ENCODE data around the gene PKP1.

The PKP1 gene

DNA sequence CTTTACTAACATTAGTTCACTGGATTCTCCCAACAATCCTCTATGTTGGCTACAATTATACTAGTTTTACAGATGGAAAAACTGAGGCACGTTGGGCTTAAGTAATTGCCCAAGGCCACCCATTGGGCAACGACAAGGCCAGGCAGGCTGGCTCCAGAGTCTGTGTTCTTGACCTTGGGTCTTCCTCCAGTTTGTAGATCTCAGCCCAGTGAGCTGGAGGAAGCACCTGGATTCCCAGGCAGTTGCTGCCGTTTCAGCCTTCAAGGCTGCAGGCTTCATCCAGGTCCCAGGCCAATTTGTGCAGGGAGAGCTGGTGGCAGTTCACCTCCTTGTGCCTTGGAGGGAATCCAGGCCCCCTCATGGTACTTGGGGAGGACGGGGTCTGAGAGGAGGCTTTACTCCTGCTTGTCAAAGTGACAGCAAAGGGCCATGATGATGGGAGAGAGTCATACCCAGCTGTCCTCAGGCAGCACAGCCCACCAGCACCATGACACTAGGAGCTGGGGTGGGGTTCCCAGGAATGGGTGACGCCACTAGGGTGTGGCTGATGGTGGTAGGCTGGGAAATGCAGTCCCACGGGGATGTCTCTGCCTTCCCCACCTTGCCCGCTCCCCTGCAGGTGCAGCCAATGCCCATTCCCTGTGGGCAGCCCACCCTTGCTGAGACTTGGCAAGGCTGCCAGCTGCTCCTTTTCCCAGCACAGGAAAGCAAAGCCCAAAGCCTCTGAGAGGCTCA lies 27.1 kb downstream of the PKP1 start:
- no peak for DNase-seq

DNA sequence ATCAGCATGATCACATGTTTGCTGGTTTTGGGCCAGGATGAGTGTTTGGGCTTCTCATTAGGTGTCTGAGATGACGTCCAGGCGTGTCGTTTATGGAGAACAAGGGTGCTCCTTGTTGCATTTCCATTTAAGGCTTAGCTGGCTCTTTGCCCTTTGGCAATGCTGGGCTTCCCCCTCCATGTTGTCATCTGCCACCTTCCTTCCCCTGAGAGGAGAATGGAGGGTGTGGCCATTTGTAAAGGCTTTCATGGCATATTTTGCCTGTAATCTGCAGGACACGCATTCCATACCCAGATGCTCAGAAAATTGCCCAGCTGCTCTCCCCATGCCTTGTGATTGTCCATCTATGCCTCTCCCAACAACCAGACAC lies 27.7 kb downstream of the PKP1 start:
- no peak for DNase-seq

DNA sequence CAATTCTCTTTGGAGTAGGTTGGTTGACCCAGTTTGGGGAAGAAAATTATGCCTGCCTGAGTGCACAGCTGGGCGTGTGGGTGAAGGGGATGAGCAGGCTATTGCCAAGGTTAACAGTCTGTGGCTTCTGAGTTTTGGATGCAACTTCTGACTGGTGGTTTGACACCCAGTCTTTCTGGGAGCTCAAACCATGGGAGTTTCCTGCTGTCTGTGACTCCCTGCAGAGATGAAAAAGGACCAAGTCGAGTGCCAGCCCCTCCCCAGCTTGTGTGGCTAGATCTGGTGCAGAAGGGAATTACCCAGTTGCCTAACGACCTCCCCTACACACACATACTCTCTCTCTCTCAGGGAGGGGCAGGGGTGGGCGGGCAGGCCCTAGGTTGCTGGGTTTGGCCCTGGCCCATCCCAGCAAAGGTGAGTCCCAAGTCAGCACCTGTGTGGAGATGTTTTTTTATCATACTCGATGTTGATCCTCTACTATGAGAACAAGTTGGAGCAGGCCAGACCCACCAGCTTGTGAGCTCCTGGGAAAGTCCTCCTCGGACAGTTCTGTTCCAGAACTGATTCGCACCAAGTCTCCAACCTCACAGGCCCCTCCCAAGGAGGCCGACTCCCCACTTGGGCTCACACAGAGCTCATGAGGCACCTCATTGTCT lies 28.2 kb downstream of the PKP1 start:
- no peak for DNase-seq

DNA sequence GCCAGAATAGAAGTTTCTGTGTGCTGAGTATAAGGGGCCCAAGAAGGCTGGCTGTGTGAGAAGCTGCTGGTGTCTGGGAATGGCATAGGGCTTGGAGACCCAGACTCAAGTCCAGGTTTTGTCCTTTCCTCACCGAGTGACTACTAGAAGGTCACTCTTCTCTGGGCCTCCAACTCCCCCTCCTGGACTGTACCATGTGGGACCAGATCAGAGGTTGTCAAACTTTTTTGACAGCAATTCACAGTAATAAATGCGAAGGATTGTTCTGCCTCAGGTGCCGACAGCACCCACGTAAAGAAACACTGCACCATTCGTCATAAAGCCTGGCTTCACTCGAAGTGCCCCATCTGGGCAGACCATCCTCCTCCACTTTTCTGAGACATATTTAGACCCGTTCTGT lies 29.0 kb downstream of the PKP1 start:
- DNase-seq = no peak

DNA sequence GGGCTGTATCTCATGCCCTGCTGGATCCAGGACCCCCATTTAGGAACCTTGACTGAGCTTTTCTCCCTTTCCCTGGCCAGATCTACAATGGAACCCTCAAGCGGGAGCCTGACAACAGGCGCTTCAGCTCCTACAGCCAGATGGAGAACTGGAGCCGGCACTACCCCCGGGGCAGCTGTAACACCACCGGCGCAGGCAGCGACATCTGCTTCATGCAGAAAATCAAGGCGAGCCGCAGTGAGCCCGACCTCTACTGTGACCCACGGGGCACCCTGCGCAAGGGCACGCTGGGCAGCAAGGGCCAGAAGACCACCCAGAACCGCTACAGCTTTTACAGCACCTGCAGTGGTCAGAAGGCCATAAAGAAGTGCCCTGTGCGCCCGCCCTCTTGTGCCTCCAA lies 29.8 kb downstream of the PKP1 start:
- DNase-seq = no peak

DNA sequence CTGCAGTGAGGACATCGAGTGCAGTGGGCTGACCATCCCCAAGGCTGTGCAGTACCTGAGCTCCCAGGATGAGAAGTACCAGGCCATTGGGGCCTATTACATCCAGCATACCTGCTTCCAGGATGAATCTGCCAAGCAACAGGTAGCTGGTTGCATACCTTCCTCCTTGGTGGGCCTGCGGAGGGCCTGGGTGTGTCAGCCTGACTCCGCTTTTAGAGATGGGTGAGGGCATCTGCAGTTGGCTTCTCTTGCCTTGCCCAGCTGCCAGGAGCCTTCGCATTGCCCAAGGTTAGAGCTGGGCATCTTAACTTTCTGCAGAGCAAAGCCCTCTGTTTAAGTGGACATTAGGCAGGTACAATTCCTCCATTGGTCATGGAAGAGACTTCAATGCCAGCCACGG lies 33.2 kb downstream of the PKP1 start:
- no peak for DNase-seq

DNA sequence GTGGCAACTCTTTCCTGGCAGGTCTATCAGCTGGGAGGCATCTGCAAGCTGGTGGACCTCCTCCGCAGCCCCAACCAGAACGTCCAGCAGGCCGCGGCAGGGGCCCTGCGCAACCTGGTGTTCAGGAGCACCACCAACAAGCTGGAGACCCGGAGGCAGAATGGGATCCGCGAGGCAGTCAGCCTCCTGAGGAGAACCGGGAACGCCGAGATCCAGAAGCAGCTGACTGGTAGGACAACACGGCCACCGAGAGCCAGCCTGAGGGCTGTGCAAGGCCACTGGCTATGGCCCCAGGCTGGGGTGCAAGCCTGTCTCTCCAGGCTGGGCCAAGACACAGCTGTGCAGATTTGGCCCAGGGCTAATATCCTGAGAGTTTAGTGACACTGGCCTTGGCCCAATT lies 34.2 kb downstream of the PKP1 start:
- no peak for DNase-seq

DNA sequence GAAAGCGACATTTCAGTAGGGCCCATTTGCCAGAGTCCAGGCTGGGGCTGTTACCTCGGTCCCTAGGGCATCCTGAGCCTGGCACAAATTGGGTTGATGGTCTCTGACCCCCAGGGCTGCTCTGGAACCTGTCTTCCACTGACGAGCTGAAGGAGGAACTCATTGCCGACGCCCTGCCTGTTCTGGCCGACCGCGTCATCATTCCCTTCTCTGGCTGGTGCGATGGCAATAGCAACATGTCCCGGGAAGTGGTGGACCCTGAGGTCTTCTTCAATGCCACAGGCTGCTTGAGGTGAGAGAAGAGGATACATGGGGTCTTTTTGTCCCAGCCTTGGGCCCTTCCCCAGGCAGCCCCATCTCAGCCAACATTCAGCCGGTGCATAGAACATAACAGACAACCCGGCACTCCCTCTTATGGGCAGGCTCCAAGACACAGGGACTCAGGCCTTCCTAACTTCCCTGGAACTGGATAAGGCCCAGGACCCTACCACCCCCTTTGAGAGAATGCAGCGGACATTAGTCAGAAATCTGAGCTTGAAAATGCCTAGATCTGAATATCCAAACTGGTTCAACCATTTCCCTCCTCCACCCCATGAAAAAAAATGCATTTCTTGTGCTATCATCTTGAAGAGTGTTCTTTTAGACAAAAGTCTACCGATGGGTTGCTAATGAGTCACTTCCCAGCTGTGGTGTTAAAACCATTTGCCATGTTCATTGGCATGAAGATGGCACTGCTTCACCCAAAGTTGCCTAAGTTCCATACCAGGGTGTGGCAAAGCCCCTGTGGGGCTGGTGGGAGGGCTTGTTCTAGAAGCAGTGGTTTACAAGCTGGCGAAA lies 35.4 kb downstream of the PKP1 start:
- no peak for DNase-seq

DNA sequence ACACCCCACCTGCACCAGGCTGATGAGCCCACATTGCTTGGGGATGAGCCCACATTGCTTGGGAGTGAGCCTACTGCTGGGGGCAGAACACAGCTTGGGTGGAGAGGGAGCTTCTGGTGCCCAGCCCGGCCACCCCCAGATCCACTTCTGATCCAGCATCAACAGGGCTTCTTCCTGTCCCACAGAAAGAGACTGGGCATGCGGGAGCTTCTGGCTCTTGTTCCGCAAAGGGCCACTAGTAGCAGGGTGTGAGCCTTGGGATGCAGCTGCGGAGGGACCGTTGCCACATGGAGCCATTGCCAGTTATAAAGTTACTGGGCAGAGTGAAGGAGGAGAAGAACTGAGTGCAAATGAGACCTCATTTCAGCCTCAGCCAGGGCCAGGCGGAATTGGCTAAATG lies 36.3 kb downstream of the PKP1 start:
- no peak for DNase-seq

DNA sequence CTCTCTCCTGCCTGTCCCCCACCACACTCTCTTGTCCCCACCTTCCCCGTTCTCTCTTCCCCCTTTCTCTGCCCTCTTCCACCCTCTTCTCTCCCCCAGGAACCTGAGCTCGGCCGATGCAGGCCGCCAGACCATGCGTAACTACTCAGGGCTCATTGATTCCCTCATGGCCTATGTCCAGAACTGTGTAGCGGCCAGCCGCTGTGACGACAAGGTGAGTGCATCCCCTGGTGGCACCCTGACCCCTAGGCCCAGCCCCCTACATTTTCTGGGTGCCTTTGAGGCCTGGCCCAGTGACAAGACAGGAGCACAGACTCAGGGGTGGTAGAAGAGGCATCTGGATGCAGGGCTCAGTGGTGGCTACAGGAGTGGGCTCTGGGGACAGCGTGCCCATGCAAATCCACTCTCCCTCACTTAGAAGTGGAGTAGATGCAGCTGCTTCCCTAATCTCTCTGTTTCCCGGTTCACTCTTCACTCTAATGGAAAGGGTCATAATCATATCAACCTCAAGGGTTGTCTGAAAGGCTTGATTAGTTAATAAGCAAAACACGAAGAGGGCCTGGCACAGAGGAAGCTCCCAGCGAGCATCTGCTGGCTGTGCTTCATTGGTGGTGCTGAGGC lies 37.0 kb downstream of the PKP1 start:
- DNase-seq = no peak

DNA sequence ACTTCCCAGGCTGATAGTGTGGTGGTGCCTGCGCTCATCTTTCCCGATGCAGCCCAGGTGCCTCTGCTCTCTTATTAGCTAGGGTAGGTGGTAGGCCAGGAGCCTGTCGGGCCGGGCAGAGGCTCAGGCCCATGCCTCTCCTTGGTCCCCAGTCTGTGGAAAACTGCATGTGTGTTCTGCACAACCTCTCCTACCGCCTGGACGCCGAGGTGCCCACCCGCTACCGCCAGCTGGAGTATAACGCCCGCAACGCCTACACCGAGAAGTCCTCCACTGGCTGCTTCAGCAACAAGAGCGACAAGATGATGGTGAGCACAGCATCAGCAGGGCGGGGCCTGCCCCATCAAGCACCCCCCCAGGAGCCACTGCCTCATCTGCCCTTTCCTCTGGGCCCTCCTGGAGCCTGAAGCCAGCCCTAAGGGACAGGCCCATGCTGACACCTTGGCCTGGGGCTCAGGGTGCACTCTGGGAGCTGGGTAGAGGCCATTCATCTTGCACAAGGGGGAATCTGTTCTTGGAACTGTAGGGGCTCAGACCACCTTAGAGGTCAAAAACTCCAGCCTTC lies 38.6 kb downstream of the PKP1 start:
- DNase-seq = no peak

DNA sequence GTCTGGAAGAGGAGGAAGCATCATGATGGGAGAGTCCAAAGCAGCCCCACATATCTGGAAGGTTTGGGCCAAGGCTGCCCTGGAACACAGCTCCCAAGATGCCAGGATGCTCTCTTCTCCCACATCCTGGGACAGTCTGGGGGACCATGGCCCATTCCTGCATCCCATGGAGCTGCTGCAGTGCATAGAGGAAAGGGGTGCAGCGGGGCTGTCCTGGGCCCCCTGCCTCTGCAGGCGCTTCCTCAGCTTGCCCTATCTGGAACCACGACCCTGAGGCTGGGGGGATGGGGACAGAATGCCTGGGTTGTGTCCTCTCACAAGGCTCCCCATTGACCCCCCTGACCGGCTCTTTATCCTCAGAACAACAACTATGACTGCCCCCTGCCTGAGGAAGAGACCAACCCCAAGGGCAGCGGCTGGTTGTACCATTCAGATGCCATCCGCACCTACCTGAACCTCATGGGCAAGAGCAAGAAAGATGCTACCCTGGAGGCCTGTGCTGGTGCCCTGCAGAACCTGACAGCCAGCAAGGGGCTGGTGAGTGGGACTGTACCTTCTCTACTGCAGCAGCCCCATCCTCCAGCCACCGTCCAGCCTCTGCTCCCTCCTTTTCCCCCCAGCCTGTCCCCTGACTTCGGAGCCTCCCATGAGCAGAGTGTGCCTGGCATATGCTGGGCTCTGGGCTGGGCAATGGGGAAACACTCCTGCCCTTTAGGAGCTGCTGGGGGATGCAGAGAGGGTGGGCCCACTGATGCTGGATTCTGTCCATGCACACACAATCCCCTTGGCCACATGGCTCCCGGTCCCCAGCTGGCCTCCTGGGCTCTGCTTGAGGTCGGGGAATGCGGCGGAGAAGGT lies 39.6 kb downstream of the PKP1 start:
- DNase-seq = no peak

DNA sequence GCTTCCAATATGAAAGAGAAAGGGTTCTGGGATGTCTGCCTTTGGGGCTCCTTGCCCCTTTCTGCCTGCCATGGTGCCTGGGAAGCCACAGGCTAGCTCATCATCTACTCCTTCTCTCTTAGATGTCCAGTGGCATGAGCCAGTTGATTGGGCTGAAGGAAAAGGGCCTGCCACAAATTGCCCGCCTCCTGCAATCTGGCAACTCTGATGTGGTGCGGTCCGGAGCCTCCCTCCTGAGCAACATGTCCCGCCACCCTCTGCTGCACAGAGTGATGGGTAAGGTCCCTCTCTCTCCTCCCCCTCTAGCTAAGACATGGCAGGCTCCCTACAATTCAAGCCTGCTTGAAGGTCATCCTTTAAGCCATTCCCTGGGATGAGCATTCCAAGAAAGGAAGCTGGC lies 41.0 kb downstream of the PKP1 start:
- DNase-seq = no peak

DNA sequence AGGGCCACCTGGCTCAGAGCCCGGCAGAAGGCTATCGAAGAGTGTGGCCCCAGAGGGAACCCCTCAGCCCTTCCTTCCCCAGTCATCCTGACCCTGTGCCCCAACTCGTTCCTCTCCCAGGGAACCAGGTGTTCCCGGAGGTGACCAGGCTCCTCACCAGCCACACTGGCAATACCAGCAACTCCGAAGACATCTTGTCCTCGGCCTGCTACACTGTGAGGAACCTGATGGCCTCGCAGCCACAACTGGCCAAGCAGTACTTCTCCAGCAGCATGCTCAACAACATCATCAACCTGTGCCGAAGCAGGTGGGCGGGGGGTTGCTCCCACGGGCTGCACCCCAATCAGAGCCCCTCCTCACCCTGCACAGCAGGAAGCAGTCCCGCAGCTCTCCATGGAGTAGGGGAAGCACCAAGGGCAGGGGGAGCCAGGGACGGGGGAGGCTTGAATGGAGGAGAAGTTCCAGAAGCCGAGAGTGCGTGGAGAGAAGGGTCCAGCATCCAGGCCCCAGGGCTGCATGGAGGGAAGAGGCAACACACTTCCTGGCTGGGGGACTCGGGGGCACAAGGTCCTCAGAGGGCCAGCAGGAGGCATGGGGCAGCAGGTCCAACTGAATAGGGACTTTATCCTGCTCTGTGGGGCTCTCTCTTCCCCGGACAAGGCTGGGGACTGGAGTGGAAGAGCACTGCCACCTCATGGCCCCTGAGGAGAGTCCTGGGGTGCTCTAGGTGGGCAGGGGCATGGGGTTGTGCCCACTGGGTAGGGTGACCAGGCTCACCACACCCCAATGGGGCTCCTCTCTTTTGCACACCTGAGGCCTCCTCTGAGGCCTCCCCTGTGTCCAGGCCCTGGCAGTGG lies 41.7 kb downstream of the PKP1 start:
- DNase-seq = no peak

DNA sequence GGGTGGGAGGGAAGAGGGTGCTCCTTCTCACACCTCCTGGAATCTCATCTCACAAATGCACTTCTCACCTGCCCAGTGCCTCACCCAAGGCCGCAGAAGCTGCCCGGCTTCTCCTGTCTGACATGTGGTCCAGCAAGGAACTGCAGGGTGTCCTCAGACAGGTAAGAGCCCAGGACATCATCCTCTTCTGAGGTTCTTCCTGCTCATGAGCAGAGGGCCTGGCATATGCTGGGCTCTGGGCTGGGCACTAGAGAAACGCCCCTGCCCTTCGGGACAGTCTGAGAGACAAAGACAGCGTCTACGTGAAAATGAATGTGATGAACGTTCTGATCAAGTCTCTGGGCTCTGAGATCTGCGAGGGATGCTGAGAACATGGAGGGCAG lies 42.4 kb downstream of the PKP1 start:
- DNase-seq = no peak

DNA sequence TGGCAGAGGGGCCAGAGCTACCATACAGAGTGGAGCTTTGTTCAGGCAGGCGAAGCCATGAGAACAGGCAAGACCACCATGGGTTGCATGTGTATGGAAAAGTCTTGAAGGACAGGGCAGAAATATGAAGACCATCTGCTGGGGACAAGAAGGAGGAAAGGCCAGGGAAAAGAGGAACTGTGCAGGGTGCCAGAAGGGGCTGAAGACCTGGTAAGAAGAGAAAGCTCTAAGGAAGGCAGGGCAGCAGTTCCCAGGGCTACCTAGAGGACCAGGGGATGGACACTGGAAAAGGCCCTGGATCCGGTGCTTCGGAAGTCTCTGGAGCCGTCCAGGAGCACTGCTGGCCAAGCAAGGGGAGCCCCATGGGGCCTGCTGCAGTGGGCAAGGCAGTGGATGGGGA lies 43.4 kb downstream of the PKP1 start:
- no peak for DNase-seq

DNA sequence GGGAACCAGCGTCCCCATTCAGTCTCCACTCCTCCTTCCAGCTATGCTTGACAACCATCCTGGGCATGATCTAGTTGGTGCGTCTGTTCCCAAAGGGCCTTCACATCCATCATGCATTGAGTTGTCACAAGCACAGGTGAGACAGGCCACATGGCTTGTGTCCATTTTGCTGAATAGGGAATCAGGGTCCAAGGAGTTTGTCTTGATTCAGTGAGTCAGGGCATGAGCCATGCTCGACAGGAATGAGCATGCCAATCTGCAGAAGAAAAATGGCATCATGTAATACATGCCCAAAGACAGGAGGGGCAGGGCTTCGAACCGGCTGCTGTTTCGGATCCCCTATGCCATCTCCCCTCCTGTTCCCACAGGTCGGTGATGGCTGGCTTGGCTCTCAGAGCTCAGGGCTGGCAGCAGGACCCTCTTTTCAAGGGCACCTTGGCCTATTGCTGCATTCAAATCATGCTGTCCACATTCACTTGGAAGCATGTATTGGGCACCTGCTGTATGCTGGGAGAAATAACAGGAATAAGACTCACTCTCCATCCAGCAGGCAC lies 44.5 kb downstream of the PKP1 start:
- no peak for DNase-seq

DNA sequence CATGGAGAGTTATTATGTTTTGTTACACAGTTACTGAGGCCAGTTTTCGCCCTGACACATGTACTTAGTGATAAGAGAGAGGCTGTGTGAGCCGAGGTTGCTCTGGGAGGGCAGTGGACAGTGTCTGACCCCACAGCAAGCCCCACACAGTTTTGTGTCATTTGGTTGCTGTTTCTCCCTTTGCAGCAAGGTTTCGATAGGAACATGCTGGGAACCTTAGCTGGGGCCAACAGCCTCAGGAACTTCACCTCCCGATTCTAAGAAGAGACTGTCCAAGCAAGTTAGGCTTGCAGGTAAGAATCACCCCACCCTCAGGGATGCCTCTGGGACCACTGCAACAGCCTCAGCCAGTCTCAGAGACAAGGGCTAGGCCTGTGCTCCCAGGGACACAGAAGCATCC lies 45.3 kb downstream of the PKP1 start:
- DNase-seq = no peak

DNA sequence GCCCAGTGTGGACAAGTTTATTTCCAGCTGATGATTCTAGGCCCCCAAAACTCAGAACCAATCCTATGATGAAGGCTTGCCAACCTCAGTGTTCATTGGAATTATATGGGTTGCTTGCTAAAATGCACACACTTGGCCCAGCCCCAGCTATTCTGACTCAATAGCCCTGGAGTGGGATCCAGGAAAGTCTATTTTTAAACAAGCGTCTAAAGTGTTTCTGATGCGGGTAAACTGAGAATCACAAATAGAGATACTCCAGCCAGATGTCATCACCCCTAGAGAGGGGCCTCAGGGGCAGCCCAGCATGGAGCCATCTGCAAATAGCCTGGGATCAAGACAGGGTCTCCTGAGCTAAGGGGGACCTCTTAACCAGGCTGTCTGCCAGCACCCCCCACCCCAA lies 46.0 kb downstream of the PKP1 start:
- DNase-seq = no peak

DNA sequence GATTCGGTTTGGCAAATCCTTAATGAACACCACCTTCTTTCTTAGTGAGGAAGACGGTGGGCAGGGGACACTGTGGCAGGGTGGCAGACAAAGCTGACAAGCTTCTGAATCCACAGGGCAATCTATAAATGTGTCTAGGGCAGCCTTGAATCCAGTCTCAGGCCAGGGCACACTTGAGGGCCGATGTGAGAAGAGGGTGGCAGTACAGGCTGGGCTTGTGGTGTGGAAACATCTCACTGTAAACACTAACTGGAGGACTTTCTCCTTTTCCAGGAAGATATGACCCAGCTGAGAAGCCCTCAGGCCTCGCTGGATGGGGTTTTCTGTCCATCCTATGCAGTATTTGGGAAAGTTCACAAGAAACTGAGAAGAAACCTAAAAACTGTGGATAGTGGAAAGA lies 46.5 kb downstream of the PKP1 start:
- no peak for DNase-seq

DNA sequence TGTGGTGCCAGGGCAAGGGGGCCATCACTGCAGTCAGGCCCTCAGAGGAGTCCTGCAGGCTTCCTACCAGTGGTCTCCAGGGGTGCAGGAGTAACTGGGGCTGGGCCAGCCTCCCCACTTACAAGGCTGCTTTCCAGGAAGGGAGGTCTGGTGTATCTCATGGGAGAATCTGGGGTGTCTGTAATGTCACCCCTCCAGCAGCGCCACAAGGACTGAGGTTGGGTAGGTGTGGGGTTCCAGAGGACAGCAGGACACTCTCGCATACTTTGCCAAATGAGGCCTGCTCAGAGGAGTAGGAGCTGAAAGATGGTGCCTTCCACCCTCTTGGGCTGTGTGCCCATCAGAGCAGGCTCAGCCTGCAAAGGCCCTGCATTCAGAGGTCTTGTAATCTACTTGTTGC lies 47.2 kb downstream of the PKP1 start:
- no peak for DNase-seq

Measured in hematopoietic multipotent progenitor cell treated with erythropoietin and hydrocortisone succinate and interleukin-3 and kit ligand, for 8 days (in vitro differentiated cells).